Measurements from ENCODE around the gene DAG1.

Gene DAG1

GRCh38 chr3:49460956-49461355, 9.1 kb upstream of the DAG1 start:
- H3K27ac ChIP-seq = peak overlapping the region; percentile 86
- TF ChIP-seq CTCF (conservative IDR thresholded peaks at IDR 0.05) = no peak

GRCh38 chr3:49461443-49462171, 8.5 kb upstream of the DAG1 start:
- TF ChIP-seq CTCF (conservative IDR thresholded peaks at IDR 0.05) = no peak
- H3K27ac ChIP-seq = peak overlapping the region; percentile 86

- H3K27ac ChIP-seq = peak overlapping the region; percentile 86
- TF ChIP-seq CTCF (conservative IDR thresholded peaks at IDR 0.05) = no peak
Measured at GRCh38 chr3:49462222-49462621, 7.8 kb upstream of the DAG1 start.

- H3K27ac ChIP-seq = no peak overlapping the region
- TF ChIP-seq CTCF (conservative IDR thresholded peaks at IDR 0.05) = no peak
Measured at GRCh38 chr3:49465270-49466034, 4.6 kb upstream of the DAG1 start.

- no peak for TF ChIP-seq CTCF (conservative IDR thresholded peaks at IDR 0.05)
- H3K27ac ChIP-seq = no peak overlapping the region
Measured at GRCh38 chr3:49466085-49466484, 4.0 kb upstream of the DAG1 start.

GRCh38 chr3:49469037-49469935, 781 bp upstream of the DAG1 start:
- peak overlapping the region; percentile 97 for H3K27ac ChIP-seq
- TF ChIP-seq CTCF (conservative IDR thresholded peaks at IDR 0.05) = no peak

Measured in VCaP (cell line).